Measurements from ENCODE around the gene TMPRSS6.

Gene TMPRSS6

GRCh38 chr22:37057226-37057625, 52.3 kb downstream of the TMPRSS6 start:
- no peak for DNase-seq (ENCODE audit: low read depth, low spot score)
- TF ChIP-seq CTCF (IDR thresholded peaks at IDR 0.05; ENCODE audit: low read depth, low read length), result no peak
- H3K4me3 ChIP-seq (ENCODE audit: low read depth, low read length), result no peak overlapping the region
- in situ Hi-C loops (cut with HindIII; ENCODE audit: low sequenced_read_pairs), result no loop called here

GRCh38 chr22:37056246-37056645, 53.3 kb downstream of the TMPRSS6 start:
- no peak for DNase-seq (ENCODE audit: low read depth, low spot score)
- no peak overlapping the region for H3K4me3 ChIP-seq (ENCODE audit: low read depth, low read length)
- TF ChIP-seq CTCF (IDR thresholded peaks at IDR 0.05; ENCODE audit: low read depth, low read length), result no peak
- in situ Hi-C loops (cut with HindIII; ENCODE audit: low sequenced_read_pairs), result no loop called here

DNA sequence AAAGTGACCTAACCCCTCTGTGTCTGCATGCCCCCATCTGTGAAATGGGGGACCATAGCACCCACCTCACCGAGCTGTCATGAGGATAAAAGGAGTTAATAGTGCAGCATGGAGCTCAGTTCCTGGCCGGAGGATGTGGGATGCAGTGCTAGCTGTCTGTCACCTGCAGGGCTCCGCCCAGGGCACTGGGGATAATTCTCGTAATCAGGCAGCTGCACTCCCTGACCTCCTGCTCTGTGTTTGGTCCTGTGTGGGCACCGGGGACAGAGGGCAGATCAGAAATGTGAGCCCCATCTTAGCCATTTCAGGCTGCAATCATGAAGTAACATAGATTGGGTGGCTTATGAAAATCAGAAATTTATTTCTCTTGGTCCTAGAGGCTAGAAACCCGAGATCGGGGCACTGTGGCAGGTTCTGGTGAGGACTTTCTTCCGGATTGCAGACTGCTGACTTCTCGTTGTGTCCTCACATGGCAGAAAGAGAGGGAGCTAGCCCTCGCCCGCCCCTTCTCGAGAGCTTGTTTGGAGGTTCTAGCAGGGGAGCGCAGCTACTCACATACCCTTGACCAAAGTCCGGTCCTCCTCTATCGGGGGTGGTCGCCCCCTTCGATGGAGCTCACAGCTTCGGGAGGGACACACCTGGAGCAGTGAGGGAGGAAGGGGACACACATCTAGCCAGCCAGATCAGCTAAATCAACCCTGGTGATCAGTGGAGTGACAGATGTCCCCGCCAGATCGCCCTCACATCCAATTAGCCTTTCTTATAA, 54.7 kb downstream of the TMPRSS6 start:
- in situ Hi-C loops (cut with HindIII; ENCODE audit: low sequenced_read_pairs), result no loop called here
- DNase-seq (ENCODE audit: low read depth, low spot score), result no peak
- no peak for TF ChIP-seq CTCF (IDR thresholded peaks at IDR 0.05; ENCODE audit: low read depth, low read length)
- H3K4me3 ChIP-seq (ENCODE audit: low read depth, low read length), result no peak overlapping the region

GRCh38 chr22:37054056-37054395, 55.5 kb downstream of the TMPRSS6 start:
- no peak for DNase-seq (ENCODE audit: low read depth, low spot score)
- in situ Hi-C loops (cut with HindIII; ENCODE audit: low sequenced_read_pairs), result no loop called here

GRCh38 chr22:37053310-37054055, 56.0 kb downstream of the TMPRSS6 start:
- DNase-seq (ENCODE audit: low read depth, low spot score), result no peak
- no peak for TF ChIP-seq CTCF (IDR thresholded peaks at IDR 0.05; ENCODE audit: low read depth, low read length)
- in situ Hi-C loops (cut with HindIII; ENCODE audit: low sequenced_read_pairs), result no loop called here
- no peak overlapping the region for H3K4me3 ChIP-seq (ENCODE audit: low read depth, low read length)

More at GRCh38 chr22:37054056-37054395, 55.5 kb downstream of the TMPRSS6 start:
- TF ChIP-seq CTCF (IDR thresholded peaks at IDR 0.05; ENCODE audit: low read depth, low read length), result no peak
- H3K4me3 ChIP-seq (ENCODE audit: low read depth, low read length), result no peak overlapping the region

- peak overlapping the region; percentile 59 for H3K4me3 ChIP-seq (ENCODE audit: low read depth, low read length)
- DNase-seq (ENCODE audit: low read depth, low spot score), result no peak
- in situ Hi-C loops (cut with HindIII; ENCODE audit: low sequenced_read_pairs), result no loop called here
- TF ChIP-seq CTCF (IDR thresholded peaks at IDR 0.05; ENCODE audit: low read depth, low read length), result no peak
These were observed 56.9 kb downstream of the TMPRSS6 start for GRCh38 chr22:37052386-37053309.
